Measurements from ENCODE around the gene CHAF1A.

- TF ChIP-seq POLR2A (IDR thresholded peaks at IDR 0.05) (no peak), CTCF (IDR thresholded peaks at IDR 0.05) (no peak)
These were observed 34.2 kb upstream of the CHAF1A start for GRCh38 chr19:4368128-4368820.
